ENCODE measurements around the gene VAT1L.

The VAT1L gene

GRCh38 chr16:77788181-77789084, at the start of gene VAT1L:
Gene VAT1L (plus strand): TSS chr16:77788564. CDS start chr16:77788683, 119 bp downstream.
- no peak for DNase-seq

DNA sequence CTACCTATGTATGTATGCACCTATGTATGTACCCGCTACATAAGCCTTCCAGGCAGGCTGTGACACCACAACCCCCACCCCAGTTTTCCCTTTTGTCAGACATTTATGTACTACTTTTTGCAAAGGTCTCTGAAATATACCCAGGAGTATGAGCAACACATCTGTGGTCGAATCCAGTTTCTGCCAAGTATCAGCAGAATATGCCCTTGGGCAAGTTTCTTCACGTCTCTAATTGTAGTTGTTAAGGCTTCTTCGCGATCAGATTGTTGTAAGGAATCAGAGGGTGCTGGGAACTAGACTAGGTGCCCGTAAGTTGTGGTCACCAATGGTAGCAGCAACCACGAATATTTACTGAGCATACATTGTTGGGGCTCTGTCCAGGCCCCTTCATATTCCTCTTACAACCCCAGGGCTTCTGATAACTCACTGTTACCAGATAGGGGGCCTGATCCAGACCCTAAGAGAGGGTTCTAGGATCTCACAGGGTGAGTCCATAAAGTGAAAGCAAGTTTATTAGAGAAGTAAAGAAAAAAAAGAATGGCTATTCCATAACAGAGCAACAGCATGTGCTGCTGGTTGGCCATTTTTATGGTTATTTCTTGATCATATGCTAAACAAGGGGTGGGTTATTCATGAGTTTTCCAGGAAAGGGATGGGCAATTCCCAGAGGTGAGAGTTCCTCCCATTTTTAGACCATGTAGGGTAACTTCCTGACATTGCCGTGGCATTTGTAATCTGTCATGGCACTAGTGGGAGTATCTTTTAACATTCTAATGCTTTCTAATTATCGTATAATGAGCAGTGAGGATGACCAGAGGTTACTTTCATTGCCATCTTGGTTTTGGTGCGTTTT, 49.4 kb upstream of the VAT1L start:
- no peak for DNase-seq

DNA sequence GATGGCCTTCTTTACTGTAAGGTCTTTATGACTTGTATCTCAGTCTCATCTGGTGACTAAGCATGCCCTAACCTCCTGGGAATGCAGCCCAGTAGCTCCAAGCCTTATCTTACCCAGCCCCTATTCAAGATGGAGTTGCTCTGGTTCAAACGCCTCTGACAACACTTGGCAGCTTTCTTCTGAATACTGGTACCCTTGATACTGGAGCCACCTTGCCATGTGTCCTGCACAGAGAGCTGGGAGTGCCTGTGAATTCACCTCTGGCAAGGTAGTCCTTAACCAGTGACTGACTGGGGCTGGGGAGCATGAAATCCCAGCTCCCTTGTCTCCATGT, 48.8 kb upstream of the VAT1L start:
- no peak for DNase-seq

GRCh38 chr16:77744141-77744540, 44.2 kb upstream of the VAT1L start:
- no peak for DNase-seq

DNA sequence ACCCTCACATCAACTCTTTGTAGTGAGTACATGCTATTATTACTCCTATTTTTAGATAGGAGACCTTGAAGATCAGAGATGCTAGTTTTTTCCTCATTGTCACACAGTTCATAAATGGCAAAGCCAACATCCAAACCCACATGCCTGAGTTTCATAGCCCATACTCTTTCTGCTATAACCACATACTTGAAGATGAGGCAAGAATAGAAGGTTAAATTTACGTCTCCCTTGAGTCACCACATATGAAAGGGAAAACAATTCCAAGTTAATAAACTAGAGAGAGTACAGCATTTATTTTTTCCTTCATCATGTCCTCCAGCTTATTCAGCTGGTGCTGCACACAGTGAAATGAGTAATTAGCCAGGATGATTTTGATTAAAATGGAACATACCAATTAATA, 42.4 kb upstream of the VAT1L start:
- no peak for DNase-seq

DNA sequence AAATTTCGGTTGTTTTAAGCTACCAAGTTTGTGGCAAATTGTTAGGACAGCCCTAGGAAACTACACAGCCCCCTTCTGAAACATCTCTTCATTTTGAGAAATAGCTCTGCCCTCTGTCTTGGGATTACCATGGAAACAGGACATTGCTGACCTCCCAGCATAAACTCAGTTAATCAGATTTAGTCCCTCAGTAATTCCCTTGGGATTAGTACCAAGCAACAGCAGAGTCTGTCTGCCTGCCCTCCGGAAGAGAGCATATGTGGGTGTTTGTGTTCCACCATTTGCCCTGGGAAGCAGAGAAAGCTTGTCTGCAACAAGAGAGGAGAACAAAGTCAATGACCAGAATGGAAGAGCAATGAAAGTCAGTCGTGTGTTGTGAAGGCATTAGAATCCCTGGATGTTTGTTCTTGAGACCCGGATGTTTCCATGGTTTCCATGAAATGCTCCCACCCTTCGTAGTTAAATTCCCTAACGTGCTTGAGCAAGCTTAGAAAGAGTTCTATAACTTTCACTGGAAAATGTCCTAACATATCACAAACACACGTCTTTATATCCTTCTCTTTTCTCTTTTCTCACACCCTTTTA, 39.9 kb upstream of the VAT1L start:
- DNase-seq = no peak

DNA sequence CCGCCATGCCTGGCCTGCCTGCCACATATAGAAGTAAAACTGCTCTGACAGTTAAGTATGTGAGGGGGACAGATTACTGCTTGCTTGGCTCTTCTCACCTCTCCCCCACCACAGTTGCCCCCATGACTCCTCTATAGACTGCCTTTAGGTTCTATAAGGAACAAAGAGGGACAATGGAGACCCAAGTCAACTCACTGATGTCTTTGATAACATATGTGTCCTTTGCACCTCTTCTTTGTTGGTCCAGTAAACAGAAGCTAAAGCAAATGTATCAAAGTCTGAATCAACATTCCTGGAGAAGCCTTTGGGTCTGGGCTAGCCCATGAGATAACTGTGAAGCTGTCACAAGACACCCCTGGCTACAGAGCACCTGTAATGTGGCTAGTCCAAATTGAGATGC, 38.9 kb upstream of the VAT1L start:
- no peak for DNase-seq

DNA sequence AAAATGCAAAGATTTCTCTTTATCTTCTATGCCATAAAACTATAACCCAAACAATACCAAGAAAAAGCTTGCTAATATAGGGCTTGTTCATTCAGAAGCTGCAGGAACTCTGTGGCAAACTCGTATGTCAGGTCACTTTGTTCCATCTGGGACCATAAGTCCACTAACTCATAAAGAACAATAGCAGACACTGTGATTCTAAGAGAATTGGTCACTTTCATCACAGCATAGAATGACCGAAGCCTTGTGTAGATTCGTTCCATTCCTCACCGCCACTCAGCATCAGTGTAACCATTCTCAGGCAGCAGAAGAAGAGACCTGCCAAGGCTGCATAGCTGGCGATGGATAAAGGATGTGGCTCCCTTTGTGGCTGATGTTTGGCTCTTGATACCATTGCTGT, 30.3 kb upstream of the VAT1L start:
- no peak for DNase-seq

GRCh38 chr16:77758508-77758907, 29.9 kb upstream of the VAT1L start:
- no peak for DNase-seq

GRCh38 chr16:77759201-77759600, 29.2 kb upstream of the VAT1L start:
- no peak for DNase-seq

DNA sequence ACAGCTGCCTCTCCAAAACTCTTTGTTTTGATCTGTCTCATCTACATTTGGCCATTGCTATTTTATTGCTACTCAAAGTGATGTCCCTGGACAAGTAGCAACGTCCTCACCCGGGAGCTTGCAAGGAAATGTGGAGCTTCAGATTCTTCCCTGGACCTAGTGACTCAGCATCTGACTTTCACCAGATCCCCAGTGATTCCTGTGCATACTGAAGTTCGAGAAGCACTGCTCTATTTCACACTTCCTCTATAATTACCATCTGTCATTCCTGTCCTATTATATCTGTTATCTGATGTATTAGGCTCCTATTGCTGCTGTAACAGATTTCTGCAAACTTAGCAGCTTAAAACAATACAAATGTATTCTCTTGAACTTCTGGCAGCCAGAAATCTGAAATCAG, 28.5 kb upstream of the VAT1L start:
- DNase-seq = no peak

DNA sequence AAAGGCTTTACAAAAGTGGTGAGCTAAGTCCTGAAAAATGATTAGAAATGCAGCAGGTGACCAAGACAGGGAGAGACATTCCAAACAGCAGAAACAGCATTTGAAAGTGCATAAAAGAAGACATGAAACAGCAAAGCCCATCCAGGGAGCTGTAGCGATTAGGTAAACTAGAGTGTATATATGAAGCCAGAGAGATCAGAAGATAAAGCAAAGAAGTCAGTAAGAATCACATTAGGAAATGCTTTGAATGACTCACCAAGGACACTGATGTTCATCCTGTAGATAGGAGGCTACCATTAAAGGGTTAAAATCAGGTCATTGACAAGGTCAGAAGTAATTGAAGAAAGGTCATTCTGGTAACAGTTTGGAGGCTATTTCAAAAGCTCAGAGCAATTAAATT, 27.6 kb upstream of the VAT1L start:
- no peak for DNase-seq

DNA sequence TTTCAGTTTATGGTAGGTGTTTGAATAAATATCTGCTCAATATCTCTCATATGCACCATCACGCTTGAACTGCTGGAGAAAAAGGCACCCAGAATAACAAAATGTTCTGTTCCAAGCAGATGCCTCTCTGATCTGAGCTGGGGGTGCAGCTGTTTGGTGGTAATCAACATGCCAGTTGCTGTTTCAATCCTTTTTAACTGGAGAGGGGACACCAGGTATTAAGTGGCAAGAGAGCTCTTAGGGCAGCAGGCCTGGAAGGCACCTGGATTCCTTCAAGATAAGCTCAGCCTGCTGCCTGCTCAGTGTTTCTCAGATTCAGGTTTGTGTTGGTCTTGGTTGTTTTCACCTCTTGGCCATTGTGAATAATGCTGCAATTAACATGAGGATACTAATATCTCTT, 27.2 kb upstream of the VAT1L start:
- no peak for DNase-seq

DNA sequence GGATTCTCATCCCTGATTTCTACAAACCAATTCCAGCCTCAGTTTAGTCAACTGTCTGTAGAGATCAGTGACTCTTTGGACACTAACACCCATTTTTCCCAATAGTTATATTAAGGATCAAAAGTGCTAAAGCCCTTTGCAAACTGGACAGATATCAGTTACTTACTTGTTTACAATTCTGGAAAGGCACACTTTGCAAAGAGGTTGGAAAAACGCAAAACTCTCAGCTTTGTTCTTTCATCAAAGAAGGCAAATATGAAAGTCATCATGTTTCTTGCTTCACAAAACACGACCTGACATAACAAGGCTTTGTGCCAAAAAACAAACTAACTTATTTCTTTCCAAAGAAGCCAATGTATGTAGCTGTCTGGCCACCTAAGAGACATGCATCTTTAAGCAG, 26.1 kb upstream of the VAT1L start:
- no peak for DNase-seq

DNA sequence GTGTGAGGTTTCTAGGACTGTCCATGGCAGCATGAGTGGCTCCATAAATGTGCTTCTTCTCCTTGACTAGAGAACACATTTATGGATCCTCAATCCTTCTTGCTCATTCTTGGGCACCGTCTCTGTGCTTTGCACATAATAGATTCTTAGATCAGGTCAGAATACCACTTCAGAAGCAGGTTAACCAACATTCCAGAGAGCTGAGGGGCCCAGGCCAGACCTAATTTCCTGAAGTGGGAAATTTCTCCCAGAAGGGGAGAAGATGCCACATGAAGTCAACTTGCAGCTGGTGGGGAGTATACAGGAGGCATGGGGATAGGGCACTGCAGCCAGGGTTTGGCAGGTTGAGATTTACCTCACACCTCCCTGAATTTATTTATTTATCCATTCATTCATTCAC, 24.4 kb upstream of the VAT1L start:
- no peak for DNase-seq

DNA sequence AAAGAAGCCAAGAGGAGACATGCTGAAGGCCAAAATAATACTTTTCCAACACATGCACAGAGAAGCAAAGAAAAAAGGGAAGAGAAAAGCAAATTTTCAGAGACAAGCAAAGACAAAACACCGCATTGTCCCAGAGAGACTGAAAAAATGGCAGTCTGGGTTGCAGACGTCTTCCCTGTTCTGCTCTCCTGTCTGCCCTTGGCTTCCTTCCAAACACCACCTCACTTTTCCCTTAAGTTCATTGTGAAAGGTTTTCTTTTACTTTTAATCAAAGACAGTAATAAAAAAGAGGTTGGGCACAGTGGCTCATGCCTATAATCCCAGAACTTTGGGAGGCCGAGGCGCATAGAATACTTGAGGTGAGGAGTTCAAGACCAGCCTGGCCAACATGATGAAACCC, 21.2 kb upstream of the VAT1L start:
- DNase-seq = no peak

- no peak for DNase-seq
Measured at GRCh38 chr16:77767826-77768225, 20.5 kb upstream of the VAT1L start.

DNA sequence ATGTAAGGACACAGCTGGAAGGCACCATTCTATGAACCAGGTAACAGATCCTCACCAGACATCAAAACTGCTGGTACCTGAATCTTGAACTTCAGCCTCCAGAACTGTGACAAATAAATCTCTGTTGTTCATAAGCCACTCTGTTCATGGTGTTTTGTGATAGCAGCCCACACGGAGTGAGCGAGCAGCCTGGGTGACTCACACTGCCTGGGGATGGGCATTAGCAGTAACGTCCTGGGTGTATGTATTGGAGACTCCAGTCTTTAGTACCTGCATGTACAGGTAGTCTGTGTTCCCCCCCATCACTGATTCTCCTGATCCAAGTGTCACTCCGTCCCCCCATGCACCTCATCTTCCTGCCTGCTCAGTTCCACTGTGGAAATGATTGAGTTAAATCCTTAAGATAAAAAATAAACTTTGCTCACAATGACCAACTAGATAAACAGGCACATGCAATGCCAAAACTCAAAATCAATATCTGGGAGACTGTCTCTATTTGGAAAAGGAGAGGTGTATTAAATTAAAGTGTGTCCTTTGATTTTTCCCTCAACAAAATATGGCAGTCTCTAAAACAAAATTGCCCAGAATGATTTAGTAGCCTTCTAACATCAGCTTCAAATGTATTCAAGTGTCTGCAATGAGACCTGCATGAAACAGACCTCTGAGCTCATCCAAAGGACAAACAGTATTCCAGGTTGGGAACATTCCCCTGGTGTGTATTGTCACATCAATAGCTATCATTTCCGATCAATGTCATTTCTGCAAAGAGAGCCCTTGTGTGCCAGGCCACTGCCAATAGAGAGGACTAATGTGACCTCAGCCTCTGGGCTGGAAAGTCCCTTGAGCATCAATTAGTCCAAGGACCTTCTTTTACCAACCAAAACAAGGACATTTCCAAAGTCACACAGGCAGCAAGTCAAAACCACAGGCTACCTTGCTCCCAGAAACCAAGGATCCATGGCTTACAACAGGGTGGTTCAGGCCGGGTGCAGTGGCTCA, 12.2 kb upstream of the VAT1L start:
- DNase-seq = no peak

DNA sequence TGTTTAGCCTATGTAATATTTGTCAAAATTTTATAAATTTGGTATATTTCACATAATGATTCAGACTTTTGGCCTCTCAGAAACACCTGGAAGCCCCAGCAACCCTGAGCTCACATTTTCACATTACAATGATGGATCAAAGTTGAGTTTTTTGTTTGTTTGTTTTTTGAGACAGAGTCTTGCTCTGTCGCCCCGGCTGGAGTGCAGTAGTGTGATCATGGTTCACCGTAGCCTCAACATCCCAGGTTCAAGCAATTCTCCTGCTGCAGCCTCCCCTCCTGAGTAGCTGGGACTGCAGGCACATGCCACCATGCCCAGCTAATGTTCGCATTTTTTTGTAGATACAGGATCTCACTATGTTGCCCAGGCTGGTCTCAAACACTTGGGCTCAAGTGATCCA, 10.6 kb upstream of the VAT1L start:
- DNase-seq = no peak

GRCh38 chr16:77780378-77780837, 8.0 kb upstream of the VAT1L start:
- DNase-seq = no peak

DNA sequence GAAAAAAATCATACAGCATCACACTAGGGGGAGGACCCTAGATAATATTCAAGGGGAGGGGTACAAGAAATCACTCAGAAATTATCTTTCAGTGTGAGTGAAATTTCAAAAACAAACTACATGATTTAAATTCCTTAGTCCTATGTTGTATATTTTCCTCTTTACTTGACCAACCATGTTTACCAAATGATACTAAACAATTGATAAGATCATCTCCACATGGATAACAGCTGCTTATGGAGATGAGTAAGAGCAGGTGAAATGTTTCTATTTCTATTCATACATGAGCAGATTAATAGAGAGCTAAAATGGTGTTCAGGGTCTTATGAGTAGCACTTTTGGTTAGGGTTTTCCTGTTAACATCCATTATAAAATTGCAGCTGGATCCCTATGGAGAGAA, 7.3 kb upstream of the VAT1L start:
- DNase-seq = no peak

GRCh38 chr16:77782694-77783093, 5.7 kb upstream of the VAT1L start:
- no peak for DNase-seq

All from activated naive CD4-positive, alpha-beta T cell (primary cell).